HL-60/S4 (cell line): ENCODE results near the gene METTL15.
"Not testable (repeated sequence)": the region's sequence is repeated elsewhere in the genome, so short reads cannot be mapped to it uniquely, and the experiment has no call there.

ENCODE experiments used
- in situ Hi-C: fragments of 300-500 bp; cut with MboI; formaldehyde crosslinking; loops from 2 replicates; pipeline ENCODE4 v1.14.3; 2022; ENCODE audit warnings: low sequenced_read_pairs

METTL15 gene, protein sequence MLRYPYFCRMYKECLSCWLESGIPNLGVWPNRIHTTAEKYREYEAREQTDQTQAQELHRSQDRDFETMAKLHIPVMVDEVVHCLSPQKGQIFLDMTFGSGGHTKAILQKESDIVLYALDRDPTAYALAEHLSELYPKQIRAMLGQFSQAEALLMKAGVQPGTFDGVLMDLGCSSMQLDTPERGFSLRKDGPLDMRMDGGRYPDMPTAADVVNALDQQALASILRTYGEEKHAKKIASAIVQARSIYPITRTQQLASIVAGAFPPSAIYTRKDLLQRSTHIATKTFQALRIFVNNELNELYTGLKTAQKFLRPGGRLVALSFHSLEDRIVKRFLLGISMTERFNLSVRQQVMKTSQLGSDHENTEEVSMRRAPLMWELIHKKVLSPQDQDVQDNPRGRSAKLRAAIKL

DNA sequence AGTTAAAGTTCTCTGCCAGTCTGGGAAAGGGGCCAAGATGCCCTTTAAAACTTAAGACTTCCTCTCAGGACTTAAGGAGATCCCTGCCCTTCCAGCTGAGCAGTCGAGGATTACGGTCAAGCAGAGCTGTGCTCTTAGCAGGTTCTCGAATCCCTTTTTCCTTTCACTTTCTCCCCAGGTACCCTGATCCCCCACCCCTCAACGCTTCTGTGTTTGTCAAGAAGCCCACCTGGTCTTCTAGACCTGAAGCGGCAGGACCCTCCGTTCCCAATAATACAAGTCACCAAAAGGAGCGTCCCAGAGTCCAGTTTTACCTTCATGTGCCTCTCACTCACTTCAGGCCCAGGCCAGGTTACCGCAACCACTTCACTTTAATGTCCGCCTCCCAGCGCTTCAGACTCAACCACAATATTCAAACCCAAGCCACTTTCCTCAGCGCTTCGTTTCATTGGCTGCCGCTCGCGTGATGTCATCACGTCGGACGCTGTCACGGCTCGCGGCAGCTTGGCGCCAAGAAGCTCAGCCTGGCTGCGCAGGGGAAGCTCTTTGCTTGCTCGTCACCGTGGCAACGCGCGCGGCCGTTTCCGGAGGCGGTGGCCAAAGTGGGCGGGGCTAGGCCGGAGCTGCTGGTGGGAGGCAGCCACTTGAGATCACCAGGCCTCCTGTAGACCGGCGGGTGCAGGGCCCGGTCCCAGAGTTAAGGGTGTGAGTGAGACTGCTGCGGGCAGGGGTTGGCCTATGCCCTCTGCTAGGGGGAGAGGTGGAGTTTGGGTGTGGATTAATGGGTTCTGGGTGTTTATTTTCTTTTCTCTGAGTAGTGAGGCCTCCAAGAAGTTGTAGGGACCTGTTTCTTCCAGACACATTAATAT lies at the start of gene METTL15, which contains the start of gene KIF18A:
Gene METTL15 (plus strand): TSS at position 639 of the 869 bp plus-strand sequence. CDS start 4,947 bp downstream, outside the sequence.
Gene KIF18A (minus strand): TSS at position 407 of the 869 bp plus-strand sequence. CDS start 10,209 bp downstream, outside the sequence.
- in situ Hi-C loops = no loop called here

- in situ Hi-C loops = no loop called here
These were observed 36.9 kb upstream of the METTL15 start for GRCh38 chr11:28071305-28071704.

DNA sequence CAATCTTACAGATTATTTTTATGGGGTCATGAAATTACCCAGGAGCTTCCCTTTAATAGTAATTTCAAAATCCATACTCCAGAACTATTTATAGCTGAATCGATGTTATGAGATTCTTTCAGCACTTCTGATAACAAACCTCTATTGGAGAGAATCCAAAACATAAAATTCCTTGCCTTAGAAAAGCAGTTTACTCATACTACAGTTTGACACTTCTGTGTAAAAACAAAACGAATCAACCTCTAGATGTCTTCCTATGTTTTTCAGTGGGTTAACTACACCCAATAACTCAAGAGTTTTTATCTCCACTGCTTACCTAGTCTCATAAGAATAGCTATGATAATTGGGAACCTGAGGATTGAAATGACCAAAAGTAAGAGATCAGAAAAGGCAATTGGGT lies 35.9 kb upstream of the METTL15 start:
- in situ Hi-C loops = no loop called here

DNA sequence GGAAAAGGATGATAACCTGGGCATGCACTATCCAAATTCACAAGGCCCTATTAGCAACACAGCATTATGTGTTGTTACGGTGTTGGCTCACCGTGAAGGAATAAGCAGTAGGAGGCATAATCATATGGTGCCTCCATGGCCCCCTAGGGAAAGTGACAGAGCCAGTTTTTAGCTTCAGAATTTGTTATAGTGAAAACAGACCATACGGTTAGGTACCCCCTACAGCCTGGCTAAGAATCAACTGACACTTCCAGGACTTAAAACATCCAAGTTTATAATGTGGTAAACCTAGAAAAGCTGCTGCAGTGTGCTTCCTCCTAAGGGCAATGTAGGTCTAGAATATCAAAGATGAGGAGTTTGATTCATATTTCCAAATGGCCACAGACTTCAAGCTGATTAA lies 30.7 kb upstream of the METTL15 start:
- in situ Hi-C loops = no loop called here

DNA sequence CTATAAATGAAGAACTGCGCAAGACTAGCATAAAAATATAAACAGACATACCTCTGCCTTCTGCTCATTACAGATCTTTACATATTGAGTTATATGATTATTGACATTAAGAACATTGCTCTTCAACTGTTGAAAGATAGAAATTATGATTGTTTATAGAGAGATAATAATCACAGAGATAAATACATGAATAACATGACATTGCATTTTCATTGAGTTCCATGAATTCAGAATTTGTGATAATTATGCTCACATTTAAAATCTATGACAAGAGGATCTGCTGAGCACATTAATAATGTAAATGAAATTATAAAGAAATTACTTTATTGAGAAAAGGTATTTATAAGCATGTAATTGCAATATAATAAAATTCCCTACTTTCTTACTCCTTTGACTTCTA lies 25.1 kb upstream of the METTL15 start:
- in situ Hi-C loops = no loop called here

GRCh38 chr11:28086569-28086968 lies 21.6 kb upstream of the METTL15 start:
- in situ Hi-C loops = no loop called here

- in situ Hi-C loops = not testable (repeated sequence)
These were observed 21.0 kb upstream of the METTL15 start for GRCh38 chr11:28087192-28087591.

GRCh38 chr11:28087693-28088092 lies 20.5 kb upstream of the METTL15 start:
- in situ Hi-C loops = not testable (repeated sequence)

GRCh38 chr11:28089378-28089777 lies 18.8 kb upstream of the METTL15 start:
- in situ Hi-C loops = no loop called here

- in situ Hi-C loops = no loop called here
These were observed 18.0 kb upstream of the METTL15 start for GRCh38 chr11:28090052-28090749.

DNA sequence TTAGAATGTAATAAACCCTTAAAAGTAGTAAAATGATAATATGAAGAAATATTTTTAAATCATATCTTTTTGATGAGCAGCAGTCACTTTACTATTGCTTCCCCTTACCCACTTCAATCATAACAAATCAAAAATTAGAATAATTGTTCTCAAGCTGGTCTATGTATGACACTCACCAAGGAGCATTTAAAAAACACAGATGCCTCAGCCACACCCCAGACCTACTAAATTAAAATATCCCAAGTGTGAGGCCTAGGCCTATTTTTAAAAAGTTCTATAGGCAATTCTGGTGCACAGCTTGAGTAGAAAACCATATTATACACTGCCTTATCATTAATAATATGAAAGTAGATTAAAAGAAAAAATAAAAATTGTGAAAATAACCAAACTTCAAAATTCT lies 15.4 kb upstream of the METTL15 start:
- in situ Hi-C loops = no loop called here

- in situ Hi-C loops = no loop called here
These were observed 9.9 kb upstream of the METTL15 start for GRCh38 chr11:28098257-28098656.

- in situ Hi-C loops = no loop called here
These were observed 8.5 kb upstream of the METTL15 start for GRCh38 chr11:28099715-28100114.

DNA sequence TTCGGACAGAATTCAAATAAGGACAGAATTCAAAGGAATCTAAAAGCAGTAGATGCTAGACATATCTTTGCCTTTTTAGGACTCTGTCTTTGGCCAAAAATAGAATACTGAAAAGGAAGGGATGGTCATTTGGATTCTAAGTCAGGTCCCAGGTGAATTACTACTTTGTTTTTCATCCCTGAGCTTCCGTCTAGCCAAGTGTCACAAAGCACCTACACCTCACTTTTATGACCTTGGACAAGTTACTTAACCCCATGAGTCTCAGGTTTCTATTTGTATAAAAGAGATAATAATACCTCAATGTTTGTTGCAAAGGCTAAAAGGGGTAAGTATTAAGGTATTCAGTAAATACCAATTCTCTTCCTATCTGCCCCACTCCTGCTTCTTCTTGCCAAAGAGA lies 7.5 kb upstream of the METTL15 start:
- in situ Hi-C loops = no loop called here

- in situ Hi-C loops = not testable (repeated sequence)
These were observed 5.9 kb upstream of the METTL15 start for GRCh38 chr11:28102300-28102699.

DNA sequence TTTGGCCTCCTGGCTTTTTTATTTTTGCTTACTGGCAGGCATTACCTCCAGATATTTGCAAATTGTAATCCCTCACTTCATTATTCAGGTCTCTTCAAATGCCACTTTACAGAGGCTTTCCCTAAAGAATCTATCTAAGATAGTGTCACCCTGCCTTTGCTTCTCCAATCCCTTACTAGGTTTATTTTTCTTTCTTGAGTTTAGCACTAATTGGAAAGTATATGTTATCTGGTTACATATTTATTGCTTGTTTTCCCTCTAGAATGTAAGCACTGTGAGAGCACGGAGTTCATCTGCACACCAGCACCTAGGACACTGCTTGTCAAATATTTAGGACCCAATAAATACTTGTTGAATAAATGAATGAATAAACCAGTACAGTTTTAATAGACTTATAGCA lies 3.8 kb upstream of the METTL15 start:
- in situ Hi-C loops = no loop called here

DNA sequence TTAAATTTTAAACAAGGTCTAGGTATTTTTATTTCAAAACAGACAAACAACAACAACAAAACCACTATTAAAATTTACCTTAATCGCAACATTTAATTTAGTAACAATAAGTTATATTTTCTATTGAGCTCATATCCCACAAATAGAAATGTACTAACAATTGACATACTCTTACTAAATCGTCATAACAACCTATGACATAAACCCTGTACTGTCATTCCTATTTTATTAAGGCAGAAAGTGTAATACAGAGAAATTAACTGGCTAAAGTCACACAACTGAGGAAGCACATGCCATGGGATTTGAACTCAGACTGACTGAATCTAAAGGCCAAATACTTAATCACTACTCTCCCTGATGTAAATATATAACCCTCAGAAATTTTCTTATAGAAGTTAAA lies 3.2 kb upstream of the METTL15 start:
- in situ Hi-C loops = no loop called here

GRCh38 chr11:28105869-28106268 lies 2.3 kb upstream of the METTL15 start:
- in situ Hi-C loops = no loop called here

GRCh38 chr11:28106353-28107043 lies 1.7 kb upstream of the METTL15 start:
- in situ Hi-C loops = no loop called here

GRCh38 chr11:28107191-28107749 lies 918 bp upstream of the METTL15 start:
- in situ Hi-C loops = no loop called here
